ENCODE data around the gene RCBTB2. TPM values are rescaled to one million over a fixed set of nuclear protein-coding genes. Genes with fewer than 3 reads are reported as not detected.

Gene RCBTB2
- total and polyA plus RNA-seq, 12 donors: 9.8 to 36.4 (median 16.9) TPM

DNA sequence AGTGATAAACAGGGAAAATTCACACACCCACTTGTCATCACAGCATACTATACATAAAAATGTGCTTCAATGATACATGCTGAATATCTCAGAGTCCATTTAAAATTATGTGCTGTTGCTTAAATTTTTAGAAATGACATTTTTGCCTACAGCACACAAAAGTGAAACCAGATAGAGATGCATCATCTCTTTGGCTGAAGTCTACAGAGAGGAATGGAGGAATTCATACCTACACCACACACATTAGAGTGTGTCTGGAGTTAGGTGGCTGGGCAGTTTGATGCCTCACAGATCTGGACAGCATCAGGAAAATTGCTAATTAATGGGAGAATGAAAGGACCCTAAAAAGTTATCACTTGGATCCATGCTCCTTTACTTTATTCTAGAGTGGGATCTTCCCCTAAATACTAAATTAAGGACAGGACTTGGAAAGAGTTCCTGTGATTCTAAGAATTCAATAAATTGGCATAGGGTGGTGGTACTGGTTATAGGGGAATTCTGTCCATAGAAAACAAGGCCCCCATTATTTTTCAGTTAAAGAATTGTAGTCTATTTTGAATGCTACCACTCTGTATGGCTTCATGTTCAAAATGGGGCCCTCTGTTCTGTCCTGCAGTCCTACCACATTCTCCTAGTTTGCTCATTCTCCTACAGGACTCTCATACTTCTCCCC lies 41.3 kb downstream of the RCBTB2 start:
- no peak for DNase-seq
- H3K4me1 ChIP-seq (replicated peaks in 1 of 2): peaks cover 0 to 14% of the 10 kb centered on the region in 2 donors
- H3K9me3 ChIP-seq (replicated peaks in 1 of 3): no peaks in the 10 kb centered on the region
- no peak overlapping the region for H3K4me3 ChIP-seq
- H3K27ac ChIP-seq: peak overlapping the region in 4 of 5 donors; percentile 16 to 80 (median 41)
- intact Hi-C loops (cut with DNase I): no loop called here
- no peaks in the 10 kb centered on the region for H3K27me3 ChIP-seq
- H3K36me3 ChIP-seq (replicated peaks in 1 of 2): no peaks in the 10 kb centered on the region
- no peak for TF ChIP-seq POLR2A (IDR thresholded peaks at IDR 0.05)
- no peak for TF ChIP-seq CTCF (IDR thresholded peaks at IDR 0.05)

- Histone ChIP-seq H3K4me3 (no peak overlapping the region), H3K27ac (no peak overlapping the region), H3K36me3 (replicated peaks in 1 of 2) (no peaks in the 10 kb centered on the region), H3K27me3 (no peaks in the 10 kb centered on the region), H3K9me3 (replicated peaks in 1 of 3) (no peaks in the 10 kb centered on the region), H3K4me1 (replicated peaks in 1 of 2) (peaks cover 0 to 19% of the 10 kb centered on the region in 2 donors)
- no peak for TF ChIP-seq CTCF (IDR thresholded peaks at IDR 0.05)
- 92 to 98% (median 97%) methylated on average over 3 of the region's 3 CpGs for WGBS, 4 donors
- intact Hi-C loops (cut with DNase I): no loop called here
- DNase-seq: no peak
Measured at GRCh38 chr13:48490241-48490640, 42.6 kb downstream of the RCBTB2 start.

DNA sequence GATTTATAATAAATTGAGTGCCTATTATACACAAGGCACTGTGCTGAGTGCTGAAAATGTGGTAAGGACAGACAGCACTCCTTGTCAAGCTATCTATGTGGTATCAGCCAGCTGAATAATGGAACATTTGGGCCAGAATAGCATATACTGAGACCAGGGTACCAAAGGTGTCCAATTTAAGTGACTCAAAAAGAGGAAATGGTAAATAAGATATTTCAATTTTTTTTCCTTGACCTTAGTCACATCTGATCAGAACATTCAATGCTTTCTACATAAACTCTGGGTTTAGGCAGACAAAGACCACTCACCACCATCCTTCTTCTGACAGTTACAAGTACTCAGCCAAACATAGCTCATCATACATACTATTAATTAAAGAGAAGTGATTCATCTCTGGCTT lies 43.2 kb downstream of the RCBTB2 start:
- Histone ChIP-seq H3K4me3 (no peak overlapping the region), H3K27me3 (no peaks in the 10 kb centered on the region), H3K4me1 (replicated peaks in 1 of 2) (peaks cover 0 to 19% of the 10 kb centered on the region in 2 donors), H3K27ac (no peak overlapping the region), H3K36me3 (replicated peaks in 1 of 2) (no peaks in the 10 kb centered on the region), H3K9me3 (replicated peaks in 1 of 3) (no peaks in the 10 kb centered on the region)
- no peak for DNase-seq
- TF ChIP-seq POLR2A (IDR thresholded peaks at IDR 0.05): no peak
- TF ChIP-seq CTCF (IDR thresholded peaks at IDR 0.05): no peak
- intact Hi-C loops (cut with DNase I): no loop called here

- H3K27ac ChIP-seq: no peak overlapping the region
- TF ChIP-seq POLR2A (IDR thresholded peaks at IDR 0.05): no peak
- no peak for TF ChIP-seq CTCF (IDR thresholded peaks at IDR 0.05)
- H3K4me1 ChIP-seq (replicated peaks in 1 of 2): peaks cover 0 to 19% of the 10 kb centered on the region in 2 donors
- H3K9me3 ChIP-seq (replicated peaks in 1 of 3): no peaks in the 10 kb centered on the region
- H3K36me3 ChIP-seq (replicated peaks in 1 of 2): no peaks in the 10 kb centered on the region
- no peaks in the 10 kb centered on the region for H3K27me3 ChIP-seq
- no peak overlapping the region for H3K4me3 ChIP-seq
- DNase-seq: no peak
- intact Hi-C loops (cut with DNase I): no loop called here
Measured at GRCh38 chr13:48488995-48489394, 43.9 kb downstream of the RCBTB2 start.
